Measurements from ENCODE around the gene NR1H4. TPM values are rescaled to one million over a fixed set of nuclear protein-coding genes. Genes with fewer than 3 reads are reported as not detected.

The NR1H4 gene
- total and polyA plus RNA-seq, 4 donors: 0.40 to 2.9 (median 0.75) TPM

GRCh38 chr12:100443434-100443833 lies 30.2 kb upstream of the NR1H4 start:
- no CpG with 5 or more reads among the region's 1 CpG for WGBS (ENCODE audit: insufficient coverage)
- no peaks in the 10 kb centered on the region for H3K9me3 ChIP-seq (ENCODE audit: control insufficient read depth, insufficient read depth, low read length)
- no peak for DNase-seq (ENCODE audit: low read depth in 4 of 6, low spot score in 6 of 6)
- H3K4me3 ChIP-seq (ENCODE audit: low read depth, low read length): no peak overlapping the region
- no peak overlapping the region for H3K27ac ChIP-seq (ENCODE audit: low read depth, low read length)
- H3K27me3 ChIP-seq (ENCODE audit: control insufficient read depth, insufficient read depth, low read length): no peaks in the 10 kb centered on the region
- peaks cover 3% of the 10 kb centered on the region for H3K4me1 ChIP-seq (ENCODE audit: control insufficient read depth, insufficient read depth, low read length)
- H3K36me3 ChIP-seq (ENCODE audit: control insufficient read depth, insufficient read depth, low read length): no peaks in the 10 kb centered on the region

GRCh38 chr12:100445081-100445481 lies 28.6 kb upstream of the NR1H4 start:
- Histone ChIP-seq H3K4me1 (ENCODE audit: control insufficient read depth, insufficient read depth, low read length) (peaks cover 3% of the 10 kb centered on the region), H3K9me3 (ENCODE audit: control insufficient read depth, insufficient read depth, low read length) (no peaks in the 10 kb centered on the region), H3K27ac (ENCODE audit: low read depth, low read length) (no peak overlapping the region), H3K4me3 (ENCODE audit: low read depth, low read length) (no peak overlapping the region), H3K27me3 (ENCODE audit: control insufficient read depth, insufficient read depth, low read length) (no peaks in the 10 kb centered on the region), H3K36me3 (ENCODE audit: control insufficient read depth, insufficient read depth, low read length) (no peaks in the 10 kb centered on the region)
- WGBS (ENCODE audit: insufficient coverage): 100% methylated on average over 1 of the region's 4 CpGs
- DNase-seq (ENCODE audit: low read depth in 4 of 6, low spot score in 6 of 6): no peak

DNA sequence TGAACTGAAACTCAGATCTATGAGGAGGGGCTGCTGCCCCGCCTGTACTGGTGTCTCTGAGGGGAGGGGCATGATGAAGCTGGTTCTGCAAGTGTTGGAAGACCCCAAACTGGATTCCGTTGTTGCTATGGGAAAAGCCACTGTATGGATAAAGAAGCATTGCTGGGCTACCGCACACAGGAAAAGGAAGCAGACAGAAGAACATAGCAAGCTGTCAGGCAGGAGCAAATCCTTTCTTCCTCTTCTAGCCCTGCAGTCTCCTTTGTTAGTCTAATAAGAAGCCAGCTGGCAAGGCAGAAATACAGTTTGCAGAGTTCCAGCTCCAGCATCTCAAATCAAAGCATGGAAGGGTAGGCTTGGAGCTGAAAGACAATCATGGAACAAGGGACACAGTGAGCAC lies 26.3 kb upstream of the NR1H4 start:
- no peaks in the 10 kb centered on the region for H3K36me3 ChIP-seq (ENCODE audit: control insufficient read depth, insufficient read depth, low read length)
- no peaks in the 10 kb centered on the region for H3K27me3 ChIP-seq (ENCODE audit: control insufficient read depth, insufficient read depth, low read length)
- peak in 3 of 6 donors; percentile 47 to 90 (median 84) for DNase-seq (ENCODE audit: low read depth in 4 of 6, low spot score in 6 of 6)
- H3K4me3 ChIP-seq (ENCODE audit: low read depth, low read length): no peak overlapping the region
- H3K4me1 ChIP-seq (ENCODE audit: control insufficient read depth, insufficient read depth, low read length): peaks cover 3% of the 10 kb centered on the region
- 11% methylated on average over 3 of the region's 3 CpGs for WGBS (ENCODE audit: insufficient coverage)
- peak overlapping the region; percentile 36 for H3K27ac ChIP-seq (ENCODE audit: low read depth, low read length)
- H3K9me3 ChIP-seq (ENCODE audit: control insufficient read depth, insufficient read depth, low read length): no peaks in the 10 kb centered on the region

DNA sequence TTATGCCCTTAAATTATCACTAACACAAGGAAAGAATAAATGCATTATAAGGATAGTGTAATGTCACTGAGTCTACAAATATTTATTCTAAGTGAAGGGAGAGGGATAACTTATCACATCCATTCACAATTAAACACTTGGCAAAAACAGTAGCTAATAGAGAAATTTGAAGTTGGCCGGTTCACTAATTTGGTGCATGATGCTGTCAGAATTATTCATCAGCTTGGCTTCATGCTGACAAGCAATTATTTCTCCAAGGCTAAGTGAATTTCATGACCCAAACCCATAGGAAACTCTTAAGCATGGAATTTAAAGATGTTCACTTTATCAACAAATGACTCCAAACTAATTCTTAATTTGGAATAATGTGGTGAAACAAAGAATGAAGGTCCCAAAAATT lies 25.0 kb upstream of the NR1H4 start:
- peak overlapping the region; percentile 5 for H3K27ac ChIP-seq (ENCODE audit: low read depth, low read length)
- no peaks in the 10 kb centered on the region for H3K36me3 ChIP-seq (ENCODE audit: control insufficient read depth, insufficient read depth, low read length)
- peaks cover 3% of the 10 kb centered on the region for H3K4me1 ChIP-seq (ENCODE audit: control insufficient read depth, insufficient read depth, low read length)
- H3K9me3 ChIP-seq (ENCODE audit: control insufficient read depth, insufficient read depth, low read length): no peaks in the 10 kb centered on the region
- peak in 2 of 6 donors; percentile 51 to 54 for DNase-seq (ENCODE audit: low read depth in 4 of 6, low spot score in 6 of 6)
- no peak overlapping the region for H3K4me3 ChIP-seq (ENCODE audit: low read depth, low read length)
- WGBS (ENCODE audit: insufficient coverage): no CpG with 5 or more reads among the region's 1 CpG
- no peaks in the 10 kb centered on the region for H3K27me3 ChIP-seq (ENCODE audit: control insufficient read depth, insufficient read depth, low read length)

GRCh38 chr12:100450735-100451134 lies 22.9 kb upstream of the NR1H4 start:
- Histone ChIP-seq H3K4me3 (ENCODE audit: low read depth, low read length) (no peak overlapping the region), H3K9me3 (ENCODE audit: control insufficient read depth, insufficient read depth, low read length) (no peaks in the 10 kb centered on the region), H3K4me1 (ENCODE audit: control insufficient read depth, insufficient read depth, low read length) (peaks cover 3% of the 10 kb centered on the region), H3K27ac (ENCODE audit: low read depth, low read length) (no peak overlapping the region), H3K36me3 (ENCODE audit: control insufficient read depth, insufficient read depth, low read length) (no peaks in the 10 kb centered on the region), H3K27me3 (ENCODE audit: control insufficient read depth, insufficient read depth, low read length) (no peaks in the 10 kb centered on the region)
- 42% methylated on average over 3 of the region's 3 CpGs for WGBS (ENCODE audit: insufficient coverage)
- peak in 1 of 6 donors; percentile 6 for DNase-seq (ENCODE audit: low read depth in 4 of 6, low spot score in 6 of 6)

- H3K4me3 ChIP-seq (ENCODE audit: low read depth, low read length): no peak overlapping the region
- H3K27ac ChIP-seq (ENCODE audit: low read depth, low read length): peak overlapping the region; percentile 58
- H3K36me3 ChIP-seq (ENCODE audit: control insufficient read depth, insufficient read depth, low read length): no peaks in the 10 kb centered on the region
- H3K4me1 ChIP-seq (ENCODE audit: control insufficient read depth, insufficient read depth, low read length): no peaks in the 10 kb centered on the region
- DNase-seq (ENCODE audit: low read depth in 4 of 6, low spot score in 6 of 6): peak in 5 of 6 donors; percentile 54 to 88 (median 57)
- 17% methylated on average over 1 of the region's 3 CpGs for WGBS (ENCODE audit: insufficient coverage)
- no peaks in the 10 kb centered on the region for H3K9me3 ChIP-seq (ENCODE audit: control insufficient read depth, insufficient read depth, low read length)
- H3K27me3 ChIP-seq (ENCODE audit: control insufficient read depth, insufficient read depth, low read length): no peaks in the 10 kb centered on the region
These were observed 19.7 kb upstream of the NR1H4 start for GRCh38 chr12:100453951-100454350.

GRCh38 chr12:100455896-100456295 lies 17.8 kb upstream of the NR1H4 start:
- Histone ChIP-seq H3K36me3 (ENCODE audit: control insufficient read depth, insufficient read depth, low read length) (no peaks in the 10 kb centered on the region), H3K4me1 (ENCODE audit: control insufficient read depth, insufficient read depth, low read length) (peaks cover 4% of the 10 kb centered on the region), H3K9me3 (ENCODE audit: control insufficient read depth, insufficient read depth, low read length) (no peaks in the 10 kb centered on the region), H3K4me3 (ENCODE audit: low read depth, low read length) (no peak overlapping the region), H3K27ac (ENCODE audit: low read depth, low read length) (no peak overlapping the region), H3K27me3 (ENCODE audit: control insufficient read depth, insufficient read depth, low read length) (no peaks in the 10 kb centered on the region)
- no CpG with 5 or more reads among the region's 3 CpGs for WGBS (ENCODE audit: insufficient coverage)
- DNase-seq (ENCODE audit: low read depth in 4 of 6, low spot score in 6 of 6): no peak

- H3K27me3 ChIP-seq (ENCODE audit: control insufficient read depth, insufficient read depth, low read length): no peaks in the 10 kb centered on the region
- no peak overlapping the region for H3K27ac ChIP-seq (ENCODE audit: low read depth, low read length)
- no peak for DNase-seq (ENCODE audit: low read depth in 4 of 6, low spot score in 6 of 6)
- WGBS (ENCODE audit: insufficient coverage): 100% methylated on average over 1 of the region's 4 CpGs
- H3K36me3 ChIP-seq (ENCODE audit: control insufficient read depth, insufficient read depth, low read length): no peaks in the 10 kb centered on the region
- no peak overlapping the region for H3K4me3 ChIP-seq (ENCODE audit: low read depth, low read length)
- H3K4me1 ChIP-seq (ENCODE audit: control insufficient read depth, insufficient read depth, low read length): peaks cover 4% of the 10 kb centered on the region
- H3K9me3 ChIP-seq (ENCODE audit: control insufficient read depth, insufficient read depth, low read length): no peaks in the 10 kb centered on the region
These were observed 15.5 kb upstream of the NR1H4 start for GRCh38 chr12:100458191-100458590.

- Histone ChIP-seq H3K27me3 (ENCODE audit: control insufficient read depth, insufficient read depth, low read length) (no peaks in the 10 kb centered on the region), H3K4me3 (ENCODE audit: low read depth, low read length) (no peak overlapping the region), H3K9me3 (ENCODE audit: control insufficient read depth, insufficient read depth, low read length) (no peaks in the 10 kb centered on the region), H3K4me1 (ENCODE audit: control insufficient read depth, insufficient read depth, low read length) (peaks cover 4% of the 10 kb centered on the region), H3K27ac (ENCODE audit: low read depth, low read length) (no peak overlapping the region), H3K36me3 (ENCODE audit: control insufficient read depth, insufficient read depth, low read length) (no peaks in the 10 kb centered on the region)
- DNase-seq (ENCODE audit: low read depth in 4 of 6, low spot score in 6 of 6): peak in 2 of 6 donors; percentile 33 to 61
- no CpG with 5 or more reads among the region's 3 CpGs for WGBS (ENCODE audit: insufficient coverage)
These were observed 13.0 kb upstream of the NR1H4 start for GRCh38 chr12:100460702-100461101.

- Histone ChIP-seq H3K27me3 (ENCODE audit: control insufficient read depth, insufficient read depth, low read length) (no peaks in the 10 kb centered on the region), H3K27ac (ENCODE audit: low read depth, low read length) (no peak overlapping the region), H3K4me3 (ENCODE audit: low read depth, low read length) (no peak overlapping the region), H3K9me3 (ENCODE audit: control insufficient read depth, insufficient read depth, low read length) (no peaks in the 10 kb centered on the region), H3K36me3 (ENCODE audit: control insufficient read depth, insufficient read depth, low read length) (no peaks in the 10 kb centered on the region), H3K4me1 (ENCODE audit: control insufficient read depth, insufficient read depth, low read length) (peaks cover 4% of the 10 kb centered on the region)
- DNase-seq (ENCODE audit: low read depth in 4 of 6, low spot score in 6 of 6): no peak
- no CpG with 5 or more reads among the region's 1 CpG for WGBS (ENCODE audit: insufficient coverage)
These were observed 12.2 kb upstream of the NR1H4 start for GRCh38 chr12:100461330-100461973.
